HCEC 1CT (cell line): ENCODE results near the gene CIRBP.
"Not testable (repeated sequence)": the region's sequence is repeated elsewhere in the genome, so short reads cannot be mapped to it uniquely, and the experiment has no call there.

Experiments used
- DNase-seq: peaks from one replicate; pipeline ENCODE4 v3.0.0-alpha.2; 2017

Gene CIRBP

DNA sequence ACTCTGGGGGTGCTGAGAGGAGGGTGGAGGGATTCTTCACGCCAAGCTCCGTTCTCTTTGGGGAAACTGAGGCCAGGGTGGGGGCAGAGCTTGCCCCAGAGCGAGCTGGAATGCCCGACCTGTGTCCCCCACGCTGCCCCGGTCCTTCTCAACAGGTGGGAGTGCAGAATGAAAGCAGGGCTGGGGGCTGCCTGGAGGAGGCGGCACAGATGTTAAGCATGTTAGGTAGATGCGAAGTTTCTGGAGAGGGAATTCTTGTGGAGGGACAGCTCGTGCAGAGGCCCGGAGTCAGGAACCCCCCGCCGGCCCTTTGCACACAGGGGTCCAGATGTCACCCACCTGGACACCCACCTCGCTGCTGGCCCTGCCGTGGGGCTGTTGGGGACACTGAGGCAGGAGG is 25.6 kb downstream of the CIRBP start:
- no peak for DNase-seq

DNA sequence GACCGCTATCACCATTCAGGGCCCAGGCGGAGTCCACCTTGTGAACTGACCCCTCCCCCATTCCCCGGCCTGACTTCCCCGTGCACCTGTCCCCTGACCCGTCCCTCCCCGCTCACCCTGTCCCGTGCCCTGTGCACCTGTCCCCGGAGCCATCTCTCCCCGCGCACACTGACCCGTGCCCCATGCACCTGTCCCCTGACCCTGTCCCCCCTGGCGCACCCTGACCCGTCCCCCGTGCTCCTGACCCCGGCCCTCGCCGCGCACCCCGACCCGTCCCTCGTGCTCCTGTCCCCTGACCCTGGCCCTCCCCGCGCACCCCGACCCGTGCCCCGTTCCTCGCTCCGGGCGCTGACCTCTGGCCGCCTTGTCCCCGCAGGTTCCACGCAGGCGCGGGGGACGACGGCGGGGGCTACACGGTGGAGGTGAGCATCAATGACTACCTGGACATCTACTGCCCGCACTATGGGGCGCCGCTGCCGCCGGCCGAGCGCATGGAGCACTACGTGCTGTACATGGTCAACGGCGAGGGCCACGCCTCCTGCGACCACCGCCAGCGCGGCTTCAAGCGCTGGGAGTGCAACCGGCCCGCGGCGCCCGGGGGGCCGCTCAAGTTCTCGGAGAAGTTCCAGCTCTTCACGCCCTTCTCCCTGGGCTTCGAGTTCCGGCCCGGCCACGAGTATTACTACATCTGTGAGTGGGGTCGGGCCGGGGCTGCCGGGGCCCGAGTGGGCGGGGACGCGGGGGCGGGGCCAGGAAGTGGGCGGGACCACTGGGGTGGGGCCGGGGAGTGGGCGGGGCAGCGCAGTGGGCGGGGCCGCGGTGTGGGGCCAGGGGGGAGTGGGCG is 26.3 kb downstream of the CIRBP start:
- no peak for DNase-seq

DNA sequence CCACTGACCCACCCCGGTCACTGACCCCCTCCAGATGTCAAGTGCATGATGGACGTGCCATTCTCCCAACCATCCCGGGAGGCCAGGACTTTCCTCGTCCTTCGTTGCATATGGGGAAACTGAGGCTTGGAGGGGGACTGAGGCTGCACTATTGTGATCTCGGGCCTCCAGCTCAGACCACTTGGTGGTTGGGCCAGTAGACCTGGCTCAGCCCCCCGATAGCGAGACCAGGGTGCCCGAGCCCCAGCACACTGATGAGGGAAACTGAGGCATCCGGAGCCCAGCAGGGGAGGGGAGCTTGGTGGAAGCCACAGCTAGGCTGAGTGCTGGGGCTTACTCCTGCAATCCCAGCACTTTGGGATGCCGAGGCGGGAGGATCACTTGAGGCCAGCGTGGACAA is 26.9 kb downstream of the CIRBP start:
- no peak for DNase-seq

DNA sequence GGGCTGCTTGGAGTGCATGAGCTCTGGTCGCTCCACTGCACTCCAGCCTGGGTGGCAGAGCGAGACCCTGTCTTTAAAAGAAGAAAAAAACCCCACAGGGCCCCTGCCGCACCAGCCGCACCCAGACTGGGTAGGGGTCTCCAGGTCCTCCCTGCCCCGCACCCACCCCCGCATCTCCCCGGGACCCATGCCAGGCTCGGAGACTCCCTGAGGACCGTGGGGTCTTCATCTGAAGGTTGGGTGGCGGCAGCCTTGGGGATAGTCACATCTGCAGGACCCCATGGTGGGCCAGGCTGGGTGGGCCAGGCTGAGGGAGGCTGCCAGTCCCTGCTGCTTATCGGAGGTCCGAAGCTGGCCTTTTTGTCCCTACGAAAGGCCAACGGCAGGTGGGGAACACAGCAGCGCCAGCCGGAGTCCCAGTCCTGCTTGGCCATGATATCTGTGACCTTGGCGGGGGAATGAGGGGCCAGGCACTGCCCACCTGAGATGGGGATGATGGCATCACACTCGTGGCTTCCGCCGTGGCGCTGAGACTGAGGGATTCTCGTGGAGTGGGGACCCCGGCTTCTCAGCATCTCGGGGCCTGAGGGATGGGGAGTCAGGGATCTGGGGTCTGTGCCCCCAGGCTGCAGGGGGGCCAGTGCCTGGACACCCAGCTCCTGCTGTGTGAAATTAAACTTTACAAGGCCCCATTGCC is 27.6 kb downstream of the CIRBP start:
- no peak for DNase-seq

GRCh38 chr19:1298235-1298634 is 29.1 kb downstream of the CIRBP start:
- DNase-seq = no peak

GRCh38 chr19:1299801-1300200 is 30.7 kb downstream of the CIRBP start:
- no peak for DNase-seq

- DNase-seq = no peak
These were observed 31.8 kb downstream of the CIRBP start for GRCh38 chr19:1300744-1301490.

DNA sequence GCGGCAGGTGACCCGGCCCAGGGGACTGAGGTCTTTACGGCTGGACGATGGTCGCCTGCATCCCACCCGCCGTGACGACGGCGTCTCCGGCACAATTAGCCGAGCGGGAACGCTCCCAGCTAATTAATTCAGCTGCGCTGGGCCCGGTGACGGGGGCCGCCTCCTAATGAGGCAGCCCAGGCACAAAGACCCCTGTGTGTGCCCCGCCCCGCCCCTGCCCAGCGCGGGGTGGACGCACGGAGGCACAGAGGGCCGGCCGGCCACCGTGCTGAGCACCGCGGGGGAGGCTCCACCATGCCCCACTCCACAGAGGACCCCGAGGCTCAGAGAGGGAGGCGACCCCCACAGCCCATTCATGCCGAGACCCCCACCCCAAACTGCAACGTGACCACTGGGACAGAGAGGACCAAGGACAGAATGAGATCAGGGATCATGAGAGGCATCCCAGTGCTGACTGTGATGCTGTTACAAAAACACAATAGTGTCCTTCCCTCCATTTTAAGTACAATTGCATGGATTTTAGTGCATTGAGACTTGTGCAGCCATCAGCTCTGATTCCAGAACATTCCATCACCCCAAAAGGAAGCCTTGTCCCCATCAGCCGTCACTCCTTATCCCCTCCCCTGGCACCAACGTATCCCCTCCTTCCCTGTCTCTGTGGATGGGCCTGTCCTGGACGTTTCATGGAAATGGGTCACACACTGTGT is 33.6 kb downstream of the CIRBP start:
- no peak for DNase-seq

DNA sequence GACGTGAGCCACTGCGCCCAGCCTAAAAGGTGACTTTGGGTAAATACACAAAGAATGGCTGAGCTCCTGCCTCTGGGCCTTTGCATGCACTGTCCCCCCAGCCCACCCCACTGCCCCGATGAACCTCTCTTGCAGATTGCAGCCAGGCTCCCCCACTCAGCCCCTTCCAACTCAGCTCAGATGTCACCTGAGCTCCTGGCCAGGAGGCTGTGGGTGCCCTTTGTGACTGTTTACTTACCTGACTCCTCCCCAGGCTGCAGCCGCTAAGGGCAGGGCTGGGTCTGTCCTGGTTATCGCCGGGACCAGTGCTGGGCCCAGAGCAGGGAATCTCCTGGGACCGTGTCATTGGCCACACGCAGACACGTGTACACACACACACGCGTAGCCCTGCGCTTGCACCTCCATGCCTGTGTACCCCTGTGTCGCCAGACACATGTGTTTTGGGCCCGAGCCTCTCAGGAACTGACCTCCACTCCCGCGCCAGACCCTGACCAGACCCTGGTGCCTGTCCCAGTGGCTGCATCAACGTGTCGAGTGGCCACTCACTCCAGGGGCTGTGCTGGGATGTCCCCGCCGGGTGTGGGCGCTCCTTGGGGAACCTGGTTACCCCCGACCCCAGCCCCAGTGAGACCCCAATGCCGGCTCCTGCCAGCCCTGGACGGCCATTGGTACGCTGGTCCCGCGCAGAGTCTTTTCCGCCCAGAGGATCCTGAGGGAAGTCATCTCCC is 35.2 kb downstream of the CIRBP start:
- no peak for DNase-seq

DNA sequence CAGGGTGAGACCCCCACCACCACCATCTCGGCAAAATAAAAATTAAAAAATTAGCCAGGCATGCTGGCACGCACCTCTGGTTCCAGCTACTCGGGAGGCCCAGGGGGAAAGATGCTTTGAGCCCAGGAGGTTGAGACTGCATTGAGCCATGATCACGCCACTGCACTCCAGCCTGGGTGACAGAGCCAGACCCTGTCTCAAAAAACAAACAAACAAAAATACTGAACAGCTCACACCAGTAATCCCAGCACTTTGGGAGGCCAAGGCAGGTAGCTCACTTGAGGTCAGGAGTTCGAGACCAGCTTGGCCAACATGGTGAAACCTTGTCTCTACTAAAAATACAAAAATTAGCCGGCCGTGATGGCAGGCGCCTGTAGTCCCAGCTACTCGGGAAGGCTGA is 36.2 kb downstream of the CIRBP start:
- DNase-seq = not testable (repeated sequence)

- no peak for DNase-seq
These were observed 38.2 kb downstream of the CIRBP start for GRCh38 chr19:1307320-1307719.

GRCh38 chr19:1307755-1308303 is 38.7 kb downstream of the CIRBP start:
- no peak for DNase-seq

- DNase-seq = no peak
These were observed 39.6 kb downstream of the CIRBP start for GRCh38 chr19:1308718-1309117.

- no peak for DNase-seq
These were observed 41.1 kb downstream of the CIRBP start for GRCh38 chr19:1309977-1310852.

DNA sequence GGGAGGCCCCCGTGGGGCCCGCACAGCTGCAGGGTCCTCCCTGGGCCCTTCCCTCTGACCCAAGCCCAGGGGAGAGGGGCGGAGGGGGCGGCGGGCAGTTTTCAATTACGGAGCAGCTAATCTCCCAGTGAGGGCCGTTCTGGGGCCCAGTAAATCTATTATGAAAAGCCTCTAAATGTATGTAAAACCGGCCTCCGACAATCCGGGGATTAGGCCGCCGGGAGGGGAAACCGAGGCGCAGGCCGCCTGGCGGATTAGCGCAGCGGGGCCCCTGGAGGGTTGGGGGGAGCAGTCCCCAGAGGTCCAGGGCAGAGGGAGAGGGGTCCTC is 41.7 kb downstream of the CIRBP start:
- DNase-seq = no peak

DNA sequence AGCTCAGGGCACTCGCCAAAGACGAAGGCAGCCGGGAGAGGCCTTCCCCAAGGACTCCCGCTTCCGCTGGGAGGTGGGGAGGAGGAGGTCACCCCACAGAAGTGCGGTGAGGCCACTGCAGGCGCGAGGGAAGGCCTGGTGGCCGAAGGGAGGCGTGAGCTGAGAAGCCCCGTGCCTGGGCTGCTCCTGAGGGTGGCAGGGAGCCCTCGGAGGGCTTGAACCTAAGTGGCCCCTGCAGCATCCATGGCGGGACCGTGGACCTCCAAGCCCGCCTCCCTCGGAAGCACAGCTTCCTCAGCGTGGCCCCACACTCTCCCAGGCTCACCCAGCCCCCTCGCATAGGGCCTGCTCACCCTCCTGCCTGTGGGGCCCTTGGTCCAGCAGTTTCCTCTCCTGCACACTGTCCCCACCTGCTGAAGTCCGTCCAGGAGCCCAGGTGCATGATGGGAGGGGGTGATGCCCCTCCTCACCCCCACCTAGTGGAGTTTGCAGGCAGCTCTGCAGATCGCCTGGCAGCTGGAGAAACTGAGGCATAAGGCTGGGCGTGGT is 42.5 kb downstream of the CIRBP start:
- no peak for DNase-seq

DNA sequence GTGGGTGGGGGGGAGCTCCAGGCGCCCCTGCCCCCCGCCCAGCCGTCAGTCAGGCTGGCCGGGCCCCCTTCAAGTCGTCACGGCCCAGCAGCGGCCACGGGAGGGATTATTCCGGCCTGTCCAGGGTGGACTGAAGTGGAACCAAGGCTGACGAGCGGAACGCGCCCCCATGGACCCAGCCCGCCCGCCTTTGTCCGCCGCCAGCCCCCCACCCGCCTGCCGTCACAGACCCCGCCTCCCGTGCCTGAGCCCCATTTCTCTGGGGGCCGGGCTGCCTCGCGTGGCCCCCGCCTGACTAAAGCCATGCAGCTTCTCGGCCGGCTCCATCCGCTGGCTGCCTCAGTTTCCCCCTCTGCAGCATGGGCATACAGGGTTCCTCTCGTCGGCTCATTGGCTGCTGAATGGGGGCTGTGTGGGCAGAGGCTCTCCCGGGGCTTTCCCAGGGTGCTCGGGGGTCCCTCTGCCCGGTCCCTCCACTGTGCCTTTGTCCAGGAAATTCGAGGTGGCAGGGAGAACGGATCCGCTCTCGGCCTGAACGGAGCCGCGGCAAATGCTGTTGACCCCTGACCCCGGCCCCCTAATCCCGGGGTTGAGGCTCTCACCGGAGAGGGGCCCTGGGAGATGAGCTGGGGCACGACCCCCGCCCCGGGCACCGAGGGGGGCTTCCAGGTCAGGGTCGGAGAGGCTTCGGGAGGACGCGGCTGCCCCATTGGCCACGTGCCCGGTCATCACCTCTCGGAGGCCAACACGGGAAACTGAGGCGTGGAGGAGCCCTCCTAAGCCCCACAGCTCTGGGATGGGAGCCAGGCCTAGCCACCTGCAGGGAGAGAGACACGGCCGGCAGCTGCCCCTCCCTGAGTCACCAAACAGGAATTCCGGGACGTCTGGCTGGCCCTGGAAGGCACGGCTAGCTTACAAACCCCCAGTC is 43.9 kb downstream of the CIRBP start:
- DNase-seq = peak; percentile 57

DNA sequence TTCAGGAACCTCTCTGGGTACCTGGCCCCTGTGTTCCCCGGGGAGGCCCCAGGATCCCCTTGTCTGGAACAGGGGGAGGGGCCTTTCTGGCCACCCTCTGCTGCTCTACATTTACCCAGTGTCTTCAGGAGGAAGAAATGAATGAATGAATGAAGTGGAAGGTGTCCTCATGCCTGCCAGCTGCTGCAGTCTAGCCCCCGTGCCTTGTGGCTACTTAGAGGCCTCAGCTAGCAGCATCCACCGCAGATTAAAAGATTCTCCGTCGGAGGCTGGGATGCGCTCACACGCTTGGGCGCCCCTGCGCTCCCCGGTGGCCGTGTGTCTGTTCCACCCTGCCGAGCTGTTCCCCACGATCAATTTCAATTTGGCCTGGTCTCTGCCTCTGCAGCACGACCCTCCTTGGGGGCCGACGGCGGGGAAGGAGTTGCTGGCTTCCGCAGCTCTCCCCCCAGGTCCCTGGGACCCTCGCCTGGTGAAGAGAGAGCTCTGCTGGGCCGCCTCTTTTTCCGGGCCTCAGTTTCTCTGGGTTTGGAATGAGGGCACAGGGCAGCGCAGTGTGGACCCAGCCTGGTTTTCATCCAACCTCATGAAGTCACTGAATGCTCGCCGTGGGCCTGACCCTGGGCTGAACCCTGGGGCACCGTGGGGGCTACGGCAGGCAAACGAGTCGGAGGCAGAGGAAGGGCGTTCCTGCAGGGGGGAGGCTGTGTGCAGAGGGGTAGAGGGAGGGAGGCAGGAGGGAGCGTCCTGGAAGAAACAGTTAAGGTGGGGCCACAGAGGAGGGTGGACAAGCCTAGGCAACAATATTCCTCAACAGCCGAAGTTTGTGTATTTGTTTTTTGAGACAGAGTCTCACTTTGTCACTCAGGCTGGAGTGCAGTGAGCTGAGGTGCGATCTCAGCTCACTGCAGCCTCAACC is 44.8 kb downstream of the CIRBP start:
- DNase-seq = no peak
